ENCODE measurements around the gene MPHOSPH9.

Gene MPHOSPH9

GRCh38 chr12:123232807-123233504, at the start of gene MPHOSPH9, which contains the start of gene MTRFR:
Gene MPHOSPH9 (minus strand): TSS chr12:123233141. CDS start chr12:123230364, 2,777 bp downstream.
Gene MTRFR (plus strand): TSS chr12:123233436. CDS start chr12:123253675, 20,239 bp downstream.
- DNase-seq (ENCODE audit: low read depth) = peak; percentile 98

GRCh38 chr12:123282111-123282510, 49.2 kb upstream of the MPHOSPH9 start:
- no peak for DNase-seq (ENCODE audit: low read depth)

GRCh38 chr12:123280971-123281370, 48.0 kb upstream of the MPHOSPH9 start:
- DNase-seq (ENCODE audit: low read depth) = no peak

- DNase-seq (ENCODE audit: low read depth) = no peak
Observed at GRCh38 chr12:123278101-123278627, 45.2 kb upstream of the MPHOSPH9 start.

GRCh38 chr12:123273166-123273565, 40.2 kb upstream of the MPHOSPH9 start:
- no peak for DNase-seq (ENCODE audit: low read depth)

- DNase-seq (ENCODE audit: low read depth) = no peak
Observed at GRCh38 chr12:123271001-123271668, 38.2 kb upstream of the MPHOSPH9 start.

GRCh38 chr12:123270214-123271000, 37.5 kb upstream of the MPHOSPH9 start:
- no peak for DNase-seq (ENCODE audit: low read depth)

GRCh38 chr12:123269896-123270213, 36.9 kb upstream of the MPHOSPH9 start:
- no peak for DNase-seq (ENCODE audit: low read depth)

- no peak for DNase-seq (ENCODE audit: low read depth)
Observed at GRCh38 chr12:123269395-123269892, 36.5 kb upstream of the MPHOSPH9 start.

GRCh38 chr12:123268850-123269249, 35.9 kb upstream of the MPHOSPH9 start:
- no peak for DNase-seq (ENCODE audit: low read depth)

- no peak for DNase-seq (ENCODE audit: low read depth)
Observed at GRCh38 chr12:123267991-123268843, 35.3 kb upstream of the MPHOSPH9 start.

- no peak for DNase-seq (ENCODE audit: low read depth)
Observed at GRCh38 chr12:123267335-123267920, 34.5 kb upstream of the MPHOSPH9 start.

GRCh38 chr12:123266679-123267277, 33.8 kb upstream of the MPHOSPH9 start:
- DNase-seq (ENCODE audit: low read depth) = no peak

GRCh38 chr12:123265851-123266678, 33.1 kb upstream of the MPHOSPH9 start:
- DNase-seq (ENCODE audit: low read depth) = no peak

GRCh38 chr12:123264642-123265041, 31.7 kb upstream of the MPHOSPH9 start:
- no peak for DNase-seq (ENCODE audit: low read depth)

GRCh38 chr12:123263196-123263817, 30.4 kb upstream of the MPHOSPH9 start:
- no peak for DNase-seq (ENCODE audit: low read depth)

GRCh38 chr12:123261196-123261595, 28.3 kb upstream of the MPHOSPH9 start:
- no peak for DNase-seq (ENCODE audit: low read depth)

- no peak for DNase-seq (ENCODE audit: low read depth)
Observed at GRCh38 chr12:123260081-123260480, 27.1 kb upstream of the MPHOSPH9 start.

GRCh38 chr12:123258593-123258992, 25.7 kb upstream of the MPHOSPH9 start:
- DNase-seq (ENCODE audit: low read depth) = no peak
